SH-SY5Y (cell line): ENCODE measurements around the gene ARSA.

Experiments
- GATA2 ChIP-seq: IDR thresholded peaks from 2 replicates; pipeline ENCODE4 v1.6.1; 2011; ENCODE audit warnings: mild to moderate bottlenecking, low read depth, low read length
- GATA3 ChIP-seq: IDR thresholded peaks from 2 replicates; pipeline ENCODE4 v1.6.1; 2011; ENCODE audit warnings: low read depth, mild to moderate bottlenecking, low read length, moderate library complexity

GRCh38 chr22:50635591-50635990, 7.6 kb upstream of the ARSA start:
- TF ChIP-seq GATA3: no peak
- TF ChIP-seq GATA2: no peak
